Measurements from ENCODE around the gene CDH4.

GRCh38 chr20:61879303-61879620, 627.2 kb downstream of the CDH4 start:
- TF ChIP-seq CTCF (IDR thresholded peaks at IDR 0.05; ENCODE audit: insufficient read depth, low read length) = no peak
- TF ChIP-seq POLR2AphosphoS5 (IDR thresholded peaks at IDR 0.05; ENCODE audit: low read depth) = no peak
- no peak for TF ChIP-seq REST (IDR thresholded peaks at IDR 0.05; ENCODE audit: insufficient replicate concordance, low read depth)
- TF ChIP-seq GABPA (IDR thresholded peaks at IDR 0.05; ENCODE audit: low read depth) = no peak
- TF ChIP-seq SPI1 (IDR thresholded peaks at IDR 0.05; ENCODE audit: borderline replicate concordance, low read depth) = no peak
